Colonic mucosa (tissue), 4 donors: ENCODE results near the gene FASLG. TPM values are rescaled to one million over a fixed set of nuclear protein-coding genes. Genes with fewer than 3 reads are reported as not detected.

Experiments
- DNase-seq: peaks from one replicate; pipeline ENCODE4 v3.0.0-alpha.2; 2020
- H3K27ac ChIP-seq: fragments of 200-600 bp; one replicate; pipeline ENCODE4 v1.8.0; 2021
- H3K27me3 ChIP-seq: fragments of 200-600 bp; one replicate; pipeline ENCODE4 v1.8.0; 2021
- H3K36me3 ChIP-seq: fragments of 200-600 bp; one replicate; pipeline ENCODE4 v1.8.0; 2021
- H3K4me1 ChIP-seq: fragments of 200-600 bp; one replicate; pipeline ENCODE4 v1.8.0; 2021; ENCODE audit warnings: mild to moderate bottlenecking
- H3K4me3 ChIP-seq: fragments of 200-600 bp; one replicate; pipeline ENCODE4 v1.8.0; 2021
- H3K9ac ChIP-seq, 2 donors: one replicate each; pipeline ENCODE4 v1.7.0; 2013; ENCODE audit warnings: control low read depth in 2 of 2, low read depth in 2 of 2, low read length in 2 of 2
- H3K9me3 ChIP-seq: fragments of 200-600 bp; one replicate; pipeline ENCODE4 v1.8.0; 2021
- CTCF ChIP-seq: fragments of 200-600 bp; IDR thresholded peaks from one replicate; pipeline ENCODE4 v1.8.0; 2022; ENCODE audit warnings: antibody characterized with exemption, mild to moderate bottlenecking
- intact Hi-C: fragments of 100-400 bp; cut with DNase I; formaldehyde crosslinking; loops from one replicate; pipeline ENCODE4 v1.14.1; 2022
- total RNA-seq, 2 donors: library from RNA; stranded (reverse); fragmentation: NEBNext Ultra II Directional in 1 of 2; extraction: Animal tissue kit (Norgen Biotek cat#: 25700) in 1 of 2; gene quantifications; one replicate each; pipeline ENCODE4 v1.2.1, GENCODE V29; 2021
- donor health status: healthy.
- donor health status: DM: no; HTN: no; CAD: no.
- donor health status: DM: no; HTN: no; CAD: no.

Gene FASLG
- total RNA-seq, 2 donors from 2014 or later, result 0.24 to 0.30 TPM

GRCh38 chr1:172697534-172698002 lies 38.7 kb downstream of the FASLG start:
- Histone ChIP-seq H3K9me3 (no peaks in the 10 kb centered on the region), H3K27ac (peak overlapping the region; percentile 17), H3K9ac (no peak overlapping the region), H3K4me3 (no peak overlapping the region), H3K4me1 (no peaks in the 10 kb centered on the region), H3K36me3 (no peaks in the 10 kb centered on the region), H3K27me3 (no peaks in the 10 kb centered on the region)
- DNase-seq, result no peak
- no peak for TF ChIP-seq CTCF
- intact Hi-C loops, result no loop called here

- Histone ChIP-seq H3K27ac (peak overlapping the region; percentile 17), H3K36me3 (no peaks in the 10 kb centered on the region), H3K9ac (no peak overlapping the region), H3K4me3 (no peak overlapping the region), H3K27me3 (no peaks in the 10 kb centered on the region), H3K4me1 (no peaks in the 10 kb centered on the region), H3K9me3 (no peaks in the 10 kb centered on the region)
- intact Hi-C loops, result no loop called here
- no peak for DNase-seq
- TF ChIP-seq CTCF, result no peak
Observed at GRCh38 chr1:172698224-172698623, 39.3 kb downstream of the FASLG start.

- H3K4me3 ChIP-seq, result no peak overlapping the region
- DNase-seq, result peak; percentile 23
- intact Hi-C loops, result no loop called here
Observed at GRCh38 chr1:172699111-172699510, 40.2 kb downstream of the FASLG start.

GRCh38 chr1:172699695-172700227 lies 40.9 kb downstream of the FASLG start:
- no peak for TF ChIP-seq CTCF
- no peak overlapping the region for H3K4me3 ChIP-seq
- H3K9me3 ChIP-seq, result no peaks in the 10 kb centered on the region
- DNase-seq, result no peak
- no peaks in the 10 kb centered on the region for H3K36me3 ChIP-seq
- peak overlapping the region; percentile 18 for H3K27ac ChIP-seq
- H3K4me1 ChIP-seq, result no peaks in the 10 kb centered on the region
- intact Hi-C loops, result no loop called here
- H3K9ac ChIP-seq, result no peak overlapping the region
- no peaks in the 10 kb centered on the region for H3K27me3 ChIP-seq

More at GRCh38 chr1:172699111-172699510, 40.2 kb downstream of the FASLG start:
- Histone ChIP-seq H3K9ac (no peak overlapping the region), H3K36me3 (no peaks in the 10 kb centered on the region), H3K9me3 (no peaks in the 10 kb centered on the region), H3K27me3 (no peaks in the 10 kb centered on the region), H3K27ac (peak overlapping the region; percentile 4), H3K4me1 (no peaks in the 10 kb centered on the region)
- no peak for TF ChIP-seq CTCF

- no peaks in the 10 kb centered on the region for H3K9me3 ChIP-seq
- no peak overlapping the region for H3K27ac ChIP-seq
- H3K4me3 ChIP-seq, result no peak overlapping the region
- no peak for TF ChIP-seq CTCF
- no peak overlapping the region for H3K9ac ChIP-seq
- H3K27me3 ChIP-seq, result no peaks in the 10 kb centered on the region
- intact Hi-C loops, result no loop called here
- H3K36me3 ChIP-seq, result no peaks in the 10 kb centered on the region
- H3K4me1 ChIP-seq, result no peaks in the 10 kb centered on the region
- no peak for DNase-seq
Observed at GRCh38 chr1:172700556-172700955, 41.7 kb downstream of the FASLG start.
